Pancreas (tissue), 10 donors: ENCODE results near the gene SLC9A4. TPM values are rescaled to one million over a fixed set of nuclear protein-coding genes. Genes with fewer than 3 reads are reported as not detected.

Experiments
- ATAC-seq, 4 donors: fragments of 200-7000 bp; cut with Tn5 transposase; one replicate each; pipeline versions ENCODE4 v1.8.0 to v1.9.1; 2020; ENCODE audit warnings: mild to moderate bottlenecking in 4 of 4, moderate library complexity in 4 of 4
- DNase-seq, 6 donors: peaks; one replicate each; pipeline ENCODE4 v3.0.0-alpha.2; 2020
- FAIRE-seq: peaks from 2 replicates; lab custom pipeline; 2012; peaks lifted over from hg19 to GRCh38; lab: Jason Lieb, UNC
- H3K27ac ChIP-seq, 4 donors: fragments of 200-600 bp; sonication (generic); 1 replicate in 3 of 4; 2 replicates in 1 of 4; pipeline versions ENCODE4 v1.5.0 to v1.8.0; 2020
- H3K27me3 ChIP-seq, 4 donors: fragments of 200-600 bp; one replicate each; pipeline ENCODE4 v1.8.0; 2021
- H3K36me3 ChIP-seq, 3 donors: fragments of 200-600 bp; sonication (generic) in 1 of 3; one replicate each; pipeline versions ENCODE4 v1.5.0 to v1.8.0; 2020 to 2021
- H3K4me1 ChIP-seq, 3 donors: fragments of 200-600 bp; one replicate each; pipeline ENCODE4 v1.8.0; 2021
- H3K4me3 ChIP-seq, 4 donors: fragments of 200-600 bp; sonication (generic) in 2 of 4; one replicate each; pipeline versions ENCODE4 v1.5.0 to v1.8.0; 2020 to 2021
- H3K9me3 ChIP-seq, 4 donors: fragments of 200-600 bp; one replicate each; pipeline ENCODE4 v1.8.0; 2021
- CTCF ChIP-seq, 4 donors: fragments of 200-600 bp; sonication (generic) in 3 of 4; IDR thresholded peaks; one replicate each; pipeline versions ENCODE4 v1.5.0 to v1.8.0; 2021; ENCODE audit warnings: antibody characterized with exemption in 4 of 4
- WGBS, 2 donors: extraction: QIAGEN DNeasy Blood & Tissue Kit; methylation state at CpG; one replicate each; pipeline ENCODE4 v1.1.7; 2013; 5-methylcytosine and 5-hydroxymethylcytosine counted together
- intact Hi-C, 3 donors: fragments of 100-400 bp; cut with DNase I; formaldehyde crosslinking; loops; one replicate each; pipeline versions ENCODE4 v1.11.1 to v1.14.2; 2022
- microRNA-seq, 2 donors: library from miRNA; unstranded; fragments of <30 nt; microRNA quantifications; one replicate each; pipeline versions ENCODE4 to v1.1.0, GENCODE V29; 2019 to 2020
- polyA plus RNA-seq, 2 donors: library from polyadenylated mRNA; stranded (reverse); fragments of 200-250 nt; gene quantifications; one replicate each; pipeline ENCODE4 v1.2.3, GENCODE V29; 2013
- total RNA-seq, 6 donors: library from RNA; stranded (reverse); fragmentation: NEBNext Ultra II Directional in 4 of 6; extraction: Animal tissue kit (Norgen Biotek cat#: 25700) in 4 of 6; gene quantifications; one replicate each; pipeline versions ENCODE4 v1.2.1 to v1.2.4, GENCODE V29; 2021 to 2023
- donor health status: healthy with polysubstance abuse.
- donor health status: DM: no; HTN: no; CAD: no; lungs with moderate emphysema.
- donor health status: DM: no; HTN: no; CAD: no.
- donor health status: control.
- donor health status: control.
- donor health status: Bipolar disorder and iron deficiency.
- donor health status: DM: yes; HTN: yes; CAD: no.
- donor health status: DM: no; HTN: no; CAD: no.
- donor health status: DM: no; HTN: no; CAD: no.
- donor health status: DM: yes; HTN: yes; CAD: no.

Gene SLC9A4
- total and polyA plus RNA-seq, 8 donors: 0.03 to 0.41 (median 0.09) TPM; not detected in 5

GRCh38 chr2:102578376-102578775 lies 105.3 kb downstream of the SLC9A4 start:
- FAIRE-seq (no peak), ATAC-seq (no peak), DNase-seq (no peak)
- Histone ChIP-seq H3K27ac (no peak overlapping the region), H3K4me3 (no peak overlapping the region), H3K9me3 (peaks cover 0 to 4% (median 2%) of the 10 kb centered on the region in 4 donors), H3K4me1 (no peaks in the 10 kb centered on the region), H3K36me3 (no peaks in the 10 kb centered on the region), H3K27me3 (no peaks in the 10 kb centered on the region)
- no peak for TF ChIP-seq CTCF (IDR thresholded peaks at IDR 0.05)
- intact Hi-C loops: no loop called here
- 69 to 76% methylated on average over 2 of the region's 2 CpGs for WGBS, 2 donors

- no peaks in the 10 kb centered on the region for H3K27me3 ChIP-seq
- FAIRE-seq (no peak), ATAC-seq (peak in 1 of 4 donors; percentile 34), DNase-seq (no peak)
- no peaks in the 10 kb centered on the region for H3K36me3 ChIP-seq
- intact Hi-C loops: no loop called here
- H3K27ac ChIP-seq: no peak overlapping the region
- no peak for TF ChIP-seq CTCF (IDR thresholded peaks at IDR 0.05)
- peaks cover 0 to 8% (median 0%) of the 10 kb centered on the region in 3 donors for H3K4me1 ChIP-seq
- H3K4me3 ChIP-seq: no peak overlapping the region
- no peaks in the 10 kb centered on the region for H3K9me3 ChIP-seq
Observed at GRCh38 chr2:102581911-102582310, 108.9 kb downstream of the SLC9A4 start.

- ATAC-seq: no peak
- Histone ChIP-seq H3K27me3 (no peaks in the 10 kb centered on the region), H3K4me3 (no peak overlapping the region), H3K9me3 (no peaks in the 10 kb centered on the region), H3K36me3 (no peaks in the 10 kb centered on the region), H3K27ac (no peak overlapping the region), H3K4me1 (peaks cover 0 to 8% (median 0%) of the 10 kb centered on the region in 3 donors)
- WGBS, 2 donors: 56 to 59% methylated on average over 2 of the region's 2 CpGs
- FAIRE-seq: peak; percentile 56
- intact Hi-C loops: no loop called here
- no peak for TF ChIP-seq CTCF (IDR thresholded peaks at IDR 0.05)
- no peak for DNase-seq
Observed at GRCh38 chr2:102582845-102583244, 109.8 kb downstream of the SLC9A4 start.

Small RNAs within 50 kb of the gene (microRNA-seq; reads per million reads assigned to microRNA genes)
- gene MIR4772: 0 to 1.5 reads per million in 2 donors

Other genes with a start within 250 kb of the SLC9A4 start
- gene IL1RL1, start 161.7 kb upstream of the SLC9A4 start, total RNA-seq: 1 to 10 TPM in 3 of 6 donors, under 1 TPM in 3; 0.28 to 2.5 (median 1.1) TPM
- gene IL1RL1, start 161.7 kb upstream of the SLC9A4 start, polyA plus RNA-seq: 1 to 10 TPM in 1 of 2 donors, under 1 TPM in 1; 0.53 to 1.3 TPM
- gene IL18R1, start 117.4 kb upstream of the SLC9A4 start, total RNA-seq: 1 to 10 TPM in 3 of 6 donors, under 1 TPM in 3; 0.51 to 1.6 (median 0.90) TPM
- gene IL18R1, start 117.4 kb upstream of the SLC9A4 start, polyA plus RNA-seq: 1 to 10 TPM in 1 of 2 donors, under 1 TPM in 1; 0.68 to 1.3 TPM
- under 1 TPM; 0.14 to 0.61 (median 0.24) TPM for gene IL18RAP, start 50.1 kb upstream of the SLC9A4 start, total RNA-seq
- gene IL18RAP, start 50.1 kb upstream of the SLC9A4 start, polyA plus RNA-seq: under 1 TPM; 0.11 to 0.52 TPM
- under 1 TPM in 3 of 6 donors, not detected in 3; 0.03 to 0.22 (median 0.09) TPM for gene SLC9A2, start 146.3 kb downstream of the SLC9A4 start, total RNA-seq
- gene SLC9A2, start 146.3 kb downstream of the SLC9A4 start, polyA plus RNA-seq: under 1 TPM in 1 of 2 donors, not detected in 1; 0.02 TPM